Measurements from ENCODE around the gene EDC3.
"Not testable (repeated sequence)": the region's sequence is repeated elsewhere in the genome, so short reads cannot be mapped to it uniquely, and the experiment has no call there.

EDC3 gene

DNA sequence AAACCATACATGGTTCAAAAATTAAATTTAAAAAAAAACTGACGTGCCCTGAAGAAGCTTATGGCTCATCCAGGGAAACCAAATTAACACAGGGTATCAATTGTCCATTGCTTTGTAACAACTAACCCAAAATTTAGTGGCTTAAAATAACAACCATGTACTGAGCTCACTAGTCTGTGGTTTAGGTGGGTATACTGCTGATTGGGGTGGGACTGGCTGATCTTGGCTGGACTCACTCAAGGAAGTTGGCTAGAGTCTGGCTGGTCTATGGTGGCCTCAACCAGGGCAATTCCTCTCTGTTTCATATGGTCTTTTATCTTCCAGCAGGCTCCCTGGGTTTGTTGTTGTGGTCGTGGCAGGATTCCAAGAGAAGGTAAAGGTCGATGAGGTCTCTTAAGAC is 14.1 kb upstream of the EDC3 start:
- DNase-seq = no peak

- DNase-seq = no peak
Measured at GRCh38 chr15:74709011-74709410, 13.2 kb upstream of the EDC3 start.

- DNase-seq = no peak
Measured at GRCh38 chr15:74696808-74697207, 984 bp upstream of the EDC3 start.

- DNase-seq = no peak
Measured at GRCh38 chr15:74696398-74696729, 540 bp upstream of the EDC3 start.

GRCh38 chr15:74692327-74692726 is 3.5 kb downstream of the EDC3 start:
- no peak for DNase-seq

- DNase-seq = no peak
Measured at GRCh38 chr15:74683758-74684157, 12.1 kb downstream of the EDC3 start.

DNA sequence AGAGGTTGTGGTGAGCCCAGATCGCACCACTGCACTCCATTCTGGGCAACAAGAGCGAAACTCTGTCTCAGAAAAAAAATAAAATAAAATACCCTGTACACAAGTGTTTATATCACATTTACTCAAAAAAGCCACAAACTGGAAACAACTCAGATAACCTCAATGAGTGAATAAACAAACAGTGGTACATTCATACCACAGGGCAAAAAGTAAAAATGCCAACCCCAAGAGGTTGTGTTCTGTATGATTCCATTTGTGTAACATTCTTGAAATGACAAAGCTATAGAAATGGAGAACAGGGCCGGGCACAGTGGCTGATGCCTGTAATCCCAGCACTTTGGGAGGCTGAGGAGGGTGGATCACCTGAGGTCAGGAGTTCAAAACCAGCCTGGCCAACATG is 12.9 kb downstream of the EDC3 start:
- no peak for DNase-seq

GRCh38 chr15:74680456-74680855 is 15.4 kb downstream of the EDC3 start:
- DNase-seq = no peak

DNA sequence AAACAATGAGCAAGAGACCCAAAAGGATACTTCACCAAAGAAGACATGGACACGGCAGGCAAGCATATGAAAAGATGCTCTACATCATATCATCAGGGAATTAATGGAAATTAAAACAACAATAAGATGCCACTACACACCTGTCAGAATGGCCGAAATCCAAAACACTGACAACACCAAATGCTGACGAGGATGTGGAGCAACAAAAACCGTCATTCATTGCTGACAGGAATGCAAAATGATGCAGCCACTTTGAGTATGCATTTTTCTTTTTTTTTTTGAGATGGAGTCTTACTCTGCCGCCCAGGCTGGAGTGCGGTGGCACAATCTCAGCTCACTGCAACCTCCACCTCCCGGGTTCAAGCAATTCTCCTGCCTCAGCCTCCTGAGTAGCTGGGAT is 19.0 kb downstream of the EDC3 start:
- DNase-seq = no peak

GRCh38 chr15:74674161-74674560 is 21.7 kb downstream of the EDC3 start:
- DNase-seq = no peak

- DNase-seq = no peak
Measured at GRCh38 chr15:74669627-74670026, 26.2 kb downstream of the EDC3 start.

GRCh38 chr15:74667975-74668374 is 27.8 kb downstream of the EDC3 start:
- DNase-seq = no peak

GRCh38 chr15:74664670-74665069 is 31.2 kb downstream of the EDC3 start:
- no peak for DNase-seq

DNA sequence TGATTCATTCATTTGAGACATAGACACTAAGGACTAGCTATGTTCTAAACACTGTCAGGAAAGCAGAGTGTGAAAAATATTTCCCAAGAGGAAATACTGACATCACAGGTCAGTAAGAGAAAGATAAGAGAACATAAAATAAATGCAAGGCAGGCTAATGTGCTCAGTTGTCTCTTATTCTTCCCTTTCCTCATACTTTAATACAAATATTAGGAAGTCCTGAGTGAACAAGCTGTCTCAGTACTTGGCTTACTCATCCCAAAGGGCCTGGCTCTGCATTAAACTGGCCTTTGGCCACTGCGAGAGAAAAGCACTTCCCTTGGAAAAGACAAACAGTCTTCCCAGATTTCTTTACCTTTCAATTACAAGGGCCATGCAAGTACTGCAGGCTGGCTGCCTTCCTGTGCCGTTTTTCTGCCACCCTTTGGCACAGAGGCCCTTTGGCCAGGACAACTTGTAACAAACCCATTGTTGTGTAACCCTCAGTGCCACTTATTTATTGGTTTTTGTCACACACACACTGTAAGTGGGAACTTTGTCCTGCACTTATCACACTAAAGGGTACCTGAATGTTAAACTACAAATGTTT is 31.7 kb downstream of the EDC3 start:
- DNase-seq = no peak

DNA sequence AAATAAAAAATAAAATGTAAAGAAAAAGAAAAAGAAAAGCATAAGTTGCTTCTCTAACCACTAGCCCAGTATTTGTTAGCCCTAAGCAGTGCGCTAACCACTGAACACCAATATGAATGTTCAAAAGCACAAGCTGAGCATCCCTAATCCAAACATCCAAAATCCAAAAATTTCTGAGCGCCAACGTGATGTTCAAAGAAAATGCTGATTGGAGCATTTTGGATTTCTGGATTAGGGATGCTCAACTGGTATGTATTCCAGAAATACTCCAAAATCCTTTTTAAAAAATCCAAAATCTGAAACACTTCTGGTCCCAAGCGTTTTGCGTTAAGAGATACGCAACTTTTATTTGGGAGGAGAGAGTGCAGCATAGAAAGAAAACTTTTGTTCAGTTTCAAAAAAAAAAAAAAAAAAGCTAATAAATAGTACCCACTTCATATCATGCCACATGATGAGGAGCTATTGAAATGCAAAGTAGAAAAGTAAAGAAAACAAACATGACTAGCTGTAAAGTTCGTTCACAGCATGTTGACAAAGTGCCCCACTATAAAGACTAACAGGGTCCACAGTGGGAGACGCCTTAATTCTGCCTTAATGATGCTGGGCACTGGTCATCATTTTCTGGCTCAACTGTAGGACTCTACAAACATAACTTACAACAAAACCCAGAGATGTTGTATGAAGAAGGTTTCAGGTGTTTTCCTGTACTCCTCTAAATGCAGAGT is 32.4 kb downstream of the EDC3 start:
- no peak for DNase-seq

DNA sequence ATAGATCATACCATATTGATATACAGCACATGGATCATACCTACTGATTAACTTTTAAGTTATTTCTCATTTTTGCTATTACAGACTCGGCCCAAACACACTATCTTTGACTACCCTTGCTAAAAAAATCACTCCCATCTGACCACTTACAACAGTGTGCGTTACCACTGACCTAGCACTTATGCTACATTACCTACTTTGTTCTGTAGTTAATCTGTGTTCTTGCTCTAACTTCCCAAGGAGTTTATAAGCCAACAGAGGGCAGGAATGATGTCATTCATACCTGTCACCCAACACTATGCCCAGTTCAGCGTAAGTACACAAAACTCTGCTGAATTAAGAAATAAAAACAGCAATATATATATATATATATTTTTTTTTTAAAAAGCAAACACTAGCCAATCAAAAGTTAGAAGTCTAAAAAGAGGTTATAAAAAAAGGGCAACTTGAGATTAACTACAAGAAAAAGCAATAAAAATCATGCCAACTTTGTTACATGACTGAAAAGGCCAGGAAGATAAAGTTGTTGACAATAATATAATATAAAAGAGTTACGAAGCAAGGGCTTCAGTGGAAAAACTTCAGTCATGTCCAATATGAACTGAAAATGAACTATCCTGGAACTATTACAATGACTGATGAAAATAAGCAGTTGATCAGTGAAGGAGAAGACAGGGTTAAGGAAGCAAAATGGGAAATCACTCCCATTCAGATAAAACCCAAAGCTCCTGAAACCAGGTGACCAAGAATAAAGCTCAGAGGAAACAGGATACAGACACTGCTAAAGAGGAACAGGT is 33.6 kb downstream of the EDC3 start:
- DNase-seq = no peak

DNA sequence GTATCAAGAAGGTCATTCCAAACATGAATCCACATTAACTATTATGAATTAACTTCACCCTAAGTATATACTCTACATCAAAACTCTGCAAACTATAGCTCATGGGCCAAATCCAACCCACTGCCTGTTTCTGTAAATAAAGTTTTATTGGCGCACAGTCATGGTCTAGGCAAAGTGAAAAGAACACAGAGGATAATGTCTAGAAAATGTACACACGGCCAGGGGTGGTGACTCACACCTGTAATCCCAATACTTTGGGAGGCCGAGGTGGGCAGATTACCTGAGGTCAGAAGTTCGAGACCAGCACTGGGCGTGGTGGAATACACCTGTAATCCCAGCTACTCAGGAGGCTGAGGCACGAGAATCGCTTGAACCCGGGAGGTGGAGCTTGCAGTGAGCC is 34.5 kb downstream of the EDC3 start:
- not testable (repeated sequence) for DNase-seq

GRCh38 chr15:74657846-74658245 is 38.0 kb downstream of the EDC3 start:
- DNase-seq = no peak

DNA sequence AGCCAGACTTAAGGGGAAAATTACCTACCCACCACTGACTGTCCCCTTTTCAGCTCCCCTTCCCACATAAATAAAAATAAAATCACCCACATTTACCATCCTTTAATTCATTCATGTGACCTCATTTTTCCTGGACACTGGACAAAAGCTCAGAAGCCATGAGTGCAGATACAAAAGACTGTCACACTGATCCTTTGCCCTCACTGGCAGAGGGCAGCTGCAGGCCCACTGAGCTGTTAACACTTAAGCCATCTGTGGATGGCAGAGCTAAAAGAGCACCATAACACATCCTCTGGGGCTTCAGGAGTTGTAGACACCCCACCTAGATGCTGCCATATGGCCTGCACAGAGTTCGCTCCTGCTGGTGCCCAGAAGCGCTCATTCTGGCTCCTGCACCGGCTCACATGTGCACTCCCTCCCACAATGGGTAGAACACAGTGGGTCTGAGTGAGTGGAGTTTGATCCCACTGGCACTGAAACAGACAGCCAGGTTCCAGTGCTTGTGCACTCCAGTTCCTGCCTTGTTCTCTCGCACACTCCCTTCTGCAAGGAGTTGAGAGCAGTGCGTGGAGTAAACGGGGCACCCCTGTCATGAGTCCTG is 38.8 kb downstream of the EDC3 start:
- no peak for DNase-seq

- no peak for DNase-seq
Measured at GRCh38 chr15:74655424-74655823, 40.4 kb downstream of the EDC3 start.

DNA sequence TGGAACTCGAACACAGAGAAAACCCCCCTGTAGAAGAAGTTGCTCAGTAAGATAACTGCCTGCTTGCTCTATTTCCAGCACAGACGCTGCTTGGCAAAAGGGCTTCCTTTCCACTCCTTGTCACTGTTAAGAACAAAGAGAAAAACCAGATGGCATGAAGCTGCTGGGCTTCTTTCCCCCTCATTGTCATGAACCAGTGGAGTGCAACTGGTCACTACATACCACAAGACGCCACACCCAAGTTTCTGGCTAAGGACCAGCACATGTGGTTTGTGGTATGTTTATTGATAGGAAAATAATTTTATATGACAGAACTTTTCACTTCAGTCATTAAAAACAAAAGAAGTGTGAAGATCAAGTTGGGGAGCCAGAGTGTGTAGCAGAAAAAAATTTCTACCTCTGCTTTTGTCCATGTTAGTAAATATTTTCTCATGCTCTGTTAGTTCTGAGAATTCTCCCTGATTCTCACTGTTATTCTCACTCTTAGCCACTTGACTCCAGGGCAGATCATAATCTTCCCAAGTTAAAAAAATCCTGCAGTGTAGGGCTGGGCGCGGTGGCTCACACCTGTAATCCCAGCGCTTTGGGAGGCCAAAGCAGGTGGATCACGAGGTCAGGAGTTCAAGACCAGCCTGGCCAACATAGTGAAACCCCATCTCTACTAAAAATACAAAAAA is 42.3 kb downstream of the EDC3 start:
- DNase-seq = no peak

DNA sequence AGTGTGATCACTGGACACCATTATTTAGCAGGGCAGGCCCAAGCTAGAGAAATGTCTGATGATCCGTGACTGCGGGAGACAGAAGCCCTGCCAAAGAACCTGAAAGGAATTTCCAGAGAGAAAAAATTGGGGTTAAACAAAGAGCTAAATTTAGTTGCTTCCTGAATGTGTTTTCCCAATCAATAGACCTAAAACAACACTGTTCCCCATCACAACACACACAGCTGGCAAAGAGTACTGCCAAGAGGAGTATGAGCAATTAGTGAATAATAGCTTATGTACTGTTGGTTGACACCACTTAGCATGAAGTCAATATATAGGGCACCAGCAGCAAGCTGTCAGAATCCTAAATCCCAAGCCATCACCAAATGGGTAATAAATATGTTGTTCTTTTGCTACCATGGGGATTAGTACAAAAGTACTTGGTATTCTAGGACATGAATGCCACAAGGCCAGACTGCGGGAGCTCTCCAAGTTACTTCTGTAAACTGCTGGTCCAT is 44.5 kb downstream of the EDC3 start:
- peak; percentile 91 for DNase-seq

All from COR-L47 (cell line).